CD4-positive, alpha-beta T cell treated with Interleukin-4 for 4 hours (primary cell): Measurements from ENCODE around the gene EIF3F.

Experiments used
- DNase-seq: peaks from one replicate; pipeline ENCODE4 v3.0.0-alpha.2; 2020

Gene EIF3F

GRCh38 chr11:7994581-7995278 lies 7.6 kb downstream of the EIF3F start:
- no peak for DNase-seq

GRCh38 chr11:7999795-8000194 lies 12.7 kb downstream of the EIF3F start:
- DNase-seq = no peak

GRCh38 chr11:8000390-8000789 lies 13.3 kb downstream of the EIF3F start:
- DNase-seq = no peak

DNA sequence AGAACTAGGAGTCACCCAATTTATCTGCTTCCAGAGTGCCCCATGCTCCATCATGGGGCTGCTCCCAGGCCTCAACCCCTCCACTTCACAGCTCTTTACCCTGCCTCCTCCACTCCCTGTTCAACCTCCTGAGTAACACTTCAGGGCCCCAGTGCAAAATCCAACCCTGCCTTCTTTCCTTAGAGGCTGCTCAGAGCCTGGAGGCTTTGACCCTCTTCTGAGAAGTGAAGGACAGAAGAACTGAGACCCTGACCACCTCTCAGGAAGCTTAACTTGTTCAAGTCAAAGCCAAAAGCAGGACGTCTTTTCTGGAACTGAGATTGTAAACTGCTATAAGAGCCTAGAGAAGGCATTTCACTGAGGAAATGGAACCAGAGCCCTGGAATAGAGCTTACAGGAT lies 15.5 kb downstream of the EIF3F start:
- DNase-seq = no peak

DNA sequence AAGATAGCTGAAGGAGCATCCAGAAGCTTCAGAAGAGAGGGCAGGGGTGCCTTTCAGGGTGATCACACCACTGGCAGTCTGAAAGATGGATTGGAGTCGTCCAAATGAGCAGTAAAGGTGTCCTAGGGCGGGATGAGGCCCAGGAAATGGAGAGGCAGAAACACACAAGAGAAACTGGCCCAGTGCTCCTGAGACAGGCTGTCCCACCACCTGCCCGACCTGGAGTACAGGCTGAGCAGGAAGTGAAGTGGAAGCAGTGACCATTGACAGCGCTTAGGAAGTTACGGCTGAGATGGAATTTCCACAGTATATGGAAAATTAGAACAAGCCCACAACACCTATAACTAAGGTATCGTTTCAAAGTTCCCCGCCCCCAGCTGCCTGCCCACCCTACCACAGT lies 16.1 kb downstream of the EIF3F start:
- DNase-seq = no peak

DNA sequence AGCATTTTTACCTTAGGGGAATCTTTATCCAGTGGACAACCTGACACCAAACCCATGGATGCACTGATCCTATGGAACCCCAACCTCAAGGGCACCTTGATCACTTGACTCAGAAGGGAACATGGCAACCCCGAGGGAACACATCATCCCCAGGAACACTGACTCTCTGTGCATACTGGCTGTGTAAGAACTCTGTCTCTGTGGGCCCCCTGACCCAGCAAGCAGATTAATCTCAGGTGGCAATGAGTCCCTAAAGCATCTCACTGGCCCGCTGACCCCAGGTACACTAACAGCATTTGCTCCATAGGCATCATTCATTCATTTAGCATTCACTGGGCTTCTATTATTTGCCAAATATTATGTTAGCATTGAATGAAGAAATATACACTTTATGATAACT lies 16.9 kb downstream of the EIF3F start:
- no peak for DNase-seq

GRCh38 chr11:8005556-8005955 lies 18.4 kb downstream of the EIF3F start:
- DNase-seq = no peak

DNA sequence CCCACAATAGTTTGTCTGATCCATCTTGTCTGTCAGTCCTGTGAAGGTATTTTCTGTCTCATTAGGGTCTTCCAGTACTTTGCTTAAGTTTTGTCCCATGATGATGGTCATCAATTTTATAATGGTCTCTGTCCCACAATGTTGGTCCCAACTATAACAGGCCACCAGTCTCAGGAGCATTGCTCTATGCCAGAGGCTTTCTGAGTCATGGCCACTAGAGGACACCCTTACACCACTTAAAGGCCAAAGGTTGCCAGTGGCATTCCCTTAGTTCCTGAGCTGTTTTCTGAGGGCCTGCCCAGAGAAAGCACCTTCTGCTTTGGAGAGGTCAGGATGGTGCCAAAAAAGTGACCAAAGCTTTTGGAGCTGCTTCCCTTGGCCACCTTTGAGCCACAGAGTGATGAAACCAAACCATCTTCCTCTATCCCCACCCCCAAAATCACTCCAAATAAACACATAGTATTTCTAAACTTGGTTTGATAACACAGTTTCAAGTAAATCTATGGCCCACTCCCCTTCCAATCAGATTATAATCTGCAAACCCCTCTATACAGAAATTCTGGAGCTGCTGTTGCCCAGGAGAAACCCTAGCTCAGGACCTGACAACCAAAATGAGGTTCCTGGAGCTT lies 19.3 kb downstream of the EIF3F start:
- peak; percentile 45 for DNase-seq

DNA sequence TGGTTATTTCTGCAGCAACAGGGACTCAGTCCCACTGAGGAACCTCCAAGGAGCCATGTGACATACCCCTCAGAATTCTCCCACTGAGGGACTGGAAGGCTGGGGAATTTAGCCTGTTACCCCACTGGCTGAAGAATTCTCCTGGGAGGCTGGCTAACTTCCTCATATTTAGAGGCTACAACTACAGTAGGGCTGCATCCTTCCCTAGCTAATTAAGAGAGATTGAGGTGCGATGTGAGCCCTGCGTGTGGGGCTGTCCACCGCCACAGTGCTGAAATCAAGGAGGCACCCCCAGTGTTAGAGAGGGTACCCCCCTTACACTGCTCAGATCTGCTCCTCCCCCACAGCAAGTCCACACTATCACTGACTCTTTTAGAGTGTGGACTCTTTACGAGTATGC lies 21.1 kb downstream of the EIF3F start:
- no peak for DNase-seq

- no peak for DNase-seq
Measured at GRCh38 chr11:8009856-8010255, 22.7 kb downstream of the EIF3F start.

DNA sequence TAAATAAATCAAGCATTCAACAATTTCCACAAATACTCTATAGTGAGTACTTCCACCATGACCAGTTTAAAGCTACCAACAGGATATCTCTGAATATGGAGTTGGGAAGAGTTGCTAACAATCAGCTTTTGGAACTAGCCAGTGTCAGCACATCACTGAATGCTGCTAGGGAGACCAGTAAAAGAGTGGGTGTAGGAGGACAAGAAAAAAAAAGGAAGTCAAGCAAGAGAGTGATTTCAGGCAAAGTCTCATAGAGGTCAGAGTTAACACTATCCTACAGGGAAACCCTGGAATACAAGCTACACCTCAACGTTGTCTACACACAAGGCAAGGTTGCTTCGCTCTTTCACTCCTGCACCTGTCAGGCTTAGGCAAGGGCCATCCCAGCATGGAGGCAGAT lies 24.2 kb downstream of the EIF3F start:
- no peak for DNase-seq

GRCh38 chr11:8011981-8012444 lies 24.9 kb downstream of the EIF3F start:
- no peak for DNase-seq

- no peak for DNase-seq
Measured at GRCh38 chr11:8013833-8014232, 26.7 kb downstream of the EIF3F start.

- no peak for DNase-seq
Measured at GRCh38 chr11:8015753-8016239, 28.7 kb downstream of the EIF3F start.

- DNase-seq = no peak
Measured at GRCh38 chr11:8016440-8016839, 29.3 kb downstream of the EIF3F start.

GRCh38 chr11:8017071-8017470 lies 29.9 kb downstream of the EIF3F start:
- no peak for DNase-seq

GRCh38 chr11:8017894-8018483 lies 30.9 kb downstream of the EIF3F start:
- DNase-seq = no peak

DNA sequence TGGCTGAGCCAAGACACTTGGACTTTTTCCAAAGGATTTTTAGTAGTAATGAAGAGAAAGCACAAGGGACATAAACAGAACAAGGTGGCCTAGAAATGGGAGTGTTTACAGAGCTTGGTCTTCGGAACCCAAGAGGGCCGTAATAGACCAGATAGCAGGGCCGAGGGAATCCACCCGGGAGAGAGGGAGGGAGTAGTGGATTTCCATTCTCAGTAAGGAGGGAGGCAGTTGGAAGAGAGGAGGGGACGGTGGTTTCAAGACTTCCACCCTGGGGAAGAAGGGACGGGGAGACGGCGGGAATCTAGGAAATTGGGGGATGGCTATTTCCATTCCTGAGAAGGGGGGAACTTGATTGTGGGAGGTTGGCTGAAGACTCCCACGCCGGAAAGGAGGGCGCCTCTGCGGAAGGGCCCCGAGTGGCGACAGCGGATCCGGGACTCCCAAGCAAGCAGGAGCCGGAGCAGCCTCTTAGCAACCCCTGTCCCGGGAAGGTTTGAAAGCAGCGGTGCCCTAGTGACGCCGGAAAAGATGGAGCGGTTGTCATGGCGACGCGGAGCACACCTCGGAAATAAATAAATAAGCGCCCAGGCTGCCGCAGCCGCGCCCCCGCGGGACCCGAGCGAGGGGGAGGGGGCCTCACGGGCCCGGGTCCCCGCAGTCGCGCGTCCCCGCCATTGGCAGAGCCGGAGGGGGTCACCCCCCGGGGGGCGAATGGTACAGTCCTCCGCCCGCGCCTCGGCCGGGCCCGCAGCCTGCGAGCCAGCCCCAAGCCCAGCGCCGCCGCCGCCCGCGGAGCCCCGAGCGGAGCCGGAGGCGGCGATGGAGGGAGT lies 31.6 kb downstream of the EIF3F start:
- DNase-seq = peak; percentile 87

DNA sequence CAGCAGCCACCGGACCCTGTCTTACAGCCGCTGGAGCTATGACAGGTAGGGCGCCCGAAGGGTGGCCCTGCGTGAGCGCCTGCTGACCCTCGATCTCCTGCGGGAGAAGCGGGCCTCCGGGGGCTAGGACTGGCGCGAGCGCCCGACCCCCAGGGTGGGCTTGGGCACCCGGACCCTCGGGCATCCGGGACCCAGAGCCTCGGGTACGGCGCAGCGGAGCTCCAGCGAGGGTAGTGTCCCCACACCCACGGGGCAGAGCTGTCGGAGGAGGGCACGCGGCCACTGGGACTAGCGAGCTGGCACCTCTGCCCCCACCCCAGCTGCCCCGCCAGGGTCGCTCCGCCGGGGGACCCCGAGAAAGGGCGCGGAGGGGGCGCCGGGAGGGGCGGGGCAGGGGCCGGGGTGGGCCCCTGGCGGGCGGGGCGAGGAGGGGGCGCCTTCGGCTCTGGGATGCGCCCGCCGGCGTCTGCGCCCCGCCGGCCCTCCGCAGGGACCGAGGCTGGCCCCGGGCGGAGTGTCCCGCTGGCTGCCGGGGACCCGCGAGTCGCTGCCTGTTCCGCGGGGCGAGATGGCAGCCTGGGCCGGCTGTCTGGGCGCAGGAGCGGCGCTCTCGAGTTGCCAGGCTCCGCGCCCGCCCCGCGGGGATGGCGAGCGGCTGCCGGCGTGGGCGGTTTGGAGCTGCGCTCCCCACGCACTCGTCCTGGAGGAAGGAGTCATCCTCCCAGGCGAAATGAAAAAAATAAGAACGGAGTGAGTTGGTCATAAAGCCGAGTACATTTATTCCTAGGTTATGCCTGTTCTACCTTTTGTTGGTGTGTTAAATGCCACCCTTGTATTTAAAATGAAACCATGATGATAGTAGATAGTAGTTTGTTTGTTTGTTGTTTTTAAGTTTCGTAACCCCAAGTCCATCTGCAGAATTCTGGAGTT lies 32.4 kb downstream of the EIF3F start:
- no peak for DNase-seq

- DNase-seq = no peak
Measured at GRCh38 chr11:8020244-8020597, 33.1 kb downstream of the EIF3F start.

GRCh38 chr11:8021920-8022319 lies 34.8 kb downstream of the EIF3F start:
- DNase-seq = no peak

- no peak for DNase-seq
Measured at GRCh38 chr11:8022876-8023275, 35.7 kb downstream of the EIF3F start.
